Activated CD8-positive, alpha-beta memory T cell treated with anti-CD3 and anti-CD28 coated beads, Interleukin-2, amount 10 ng/mL, durations not matched to agents 7 days and 5 days (primary cell): Measurements from ENCODE around the gene MIPEP. TPM values are rescaled to one million over a fixed set of nuclear protein-coding genes. Genes with fewer than 3 reads are reported as not detected.

Experiments used
- ATAC-seq: fragments of 150-1000 bp; cut with Tn5 transposase; one replicate; pipeline ENCODE4 v1.10.0; 2021; ENCODE audit warnings: moderate library complexity
- CTCF ChIA-PET: fragments of 350-600 bp; sonication (Branson Sonifier 250); formaldehyde crosslinking; loops from one replicate; lab custom pipeline; 2021; ENCODE audit warnings: antibody characterized with exemption; lab: Charles Lee
- DNase-seq: peaks from one replicate; pipeline ENCODE4 v3.0.0-alpha.2; 2020
- H3K27ac Mint-ChIP-seq: one replicate; pipeline ENCODE4 v1.8.0; 2021; ENCODE audit warnings: mild to moderate bottlenecking, mixed read lengths
- H3K27me3 Mint-ChIP-seq: one replicate; pipeline ENCODE4 v1.8.0; 2021; ENCODE audit warnings: mixed read lengths
- H3K36me3 Mint-ChIP-seq: one replicate; pipeline ENCODE4 v1.8.0; 2021; ENCODE audit warnings: mild to moderate bottlenecking, mixed read lengths
- H3K4me1 Mint-ChIP-seq: one replicate; pipeline ENCODE4 v1.8.0; 2021; ENCODE audit warnings: mixed read lengths
- H3K4me3 Mint-ChIP-seq: one replicate; pipeline ENCODE4 v1.8.0; 2021; ENCODE audit warnings: mild to moderate bottlenecking, moderate library complexity, mixed read lengths
- H3K9me3 Mint-ChIP-seq: one replicate; pipeline ENCODE4 v1.8.0; 2022; ENCODE audit warnings: low read depth, mixed read lengths
- total RNA-seq, 2 experiments: library from RNA; stranded (reverse); gene quantifications; one replicate each; pipeline ENCODE4 v1.2.3, GENCODE V29; 2021

Gene MIPEP
- total RNA-seq, result 10 to 100 TPM; 10.5 to 11.4 TPM

- Mint-ChIP-seq H3K36me3 (peaks cover 3% of the 10 kb centered on the region), H3K4me3 (peak within 1 kb of the TSS; percentile 82), H3K4me1 (peaks cover 23% of the 10 kb centered on the region), H3K27ac (peak within 1 kb of the TSS; percentile 78), H3K9me3 (no peaks in the 10 kb centered on the region), H3K27me3 (no peaks in the 10 kb centered on the region)
- DNase-seq (peak; percentile 93), ATAC-seq (peak; percentile 94)
- CTCF ChIA-PET, result interaction anchor here (0.9 to 1.6 kb wide), 11 partner anchors 11 to 423 kb away, joined by 3 to 7 read pairs (median 3); no protein-coding TSS in a partner anchor
Measured at GRCh38 chr13:23888658-23889614, at the start of gene MIPEP. TSS of gene MIPEP (minus strand) at chr13:23889400. CDS start at chr13:23889320, 80 bp downstream.

- H3K9me3 Mint-ChIP-seq, result no peaks in the 10 kb centered on the region
- CTCF ChIA-PET, result no interaction called here
- H3K27ac Mint-ChIP-seq, result no peak overlapping the region
- H3K36me3 Mint-ChIP-seq, result no peaks in the 10 kb centered on the region
- no peak for ATAC-seq
- no peak for DNase-seq
- no peak overlapping the region for H3K4me3 Mint-ChIP-seq
- peaks cover 67% of the 10 kb centered on the region for H3K27me3 Mint-ChIP-seq
- H3K4me1 Mint-ChIP-seq, result no peaks in the 10 kb centered on the region
Measured at GRCh38 chr13:23934520-23934919, 45.3 kb upstream of the MIPEP start.

- DNase-seq (no peak), ATAC-seq (no peak)
- H3K27ac Mint-ChIP-seq, result no peak overlapping the region
- H3K36me3 Mint-ChIP-seq, result no peaks in the 10 kb centered on the region
- H3K27me3 Mint-ChIP-seq, result peaks cover 54% of the 10 kb centered on the region
- H3K9me3 Mint-ChIP-seq, result no peaks in the 10 kb centered on the region
- CTCF ChIA-PET, result interaction anchor here (1.5 kb wide), 1 partner anchor 32 kb away, joined by 4 read pairs; no protein-coding TSS in a partner anchor
- H3K4me3 Mint-ChIP-seq, result no peak overlapping the region
- no peaks in the 10 kb centered on the region for H3K4me1 Mint-ChIP-seq
Measured at GRCh38 chr13:23928985-23929384, 39.8 kb upstream of the MIPEP start.

- Mint-ChIP-seq H3K4me3 (no peak overlapping the region), H3K27ac (no peak overlapping the region), H3K27me3 (peaks cover 51% of the 10 kb centered on the region), H3K4me1 (no peaks in the 10 kb centered on the region), H3K9me3 (no peaks in the 10 kb centered on the region), H3K36me3 (no peaks in the 10 kb centered on the region)
- ATAC-seq, result no peak
- CTCF ChIA-PET, result interaction anchor here (1.2 to 5.2 kb wide), 3 partner anchors 38 to 296 kb away, joined by 3 to 25 read pairs (median 15); no protein-coding TSS in a partner anchor
- no peak for DNase-seq
Measured at GRCh38 chr13:23923031-23923430, 33.8 kb upstream of the MIPEP start.

GRCh38 chr13:23922005-23922932, 33.1 kb upstream of the MIPEP start:
- ATAC-seq, result no peak
- H3K27ac Mint-ChIP-seq, result no peak overlapping the region
- H3K27me3 Mint-ChIP-seq, result peaks cover 56% of the 10 kb centered on the region
- H3K4me1 Mint-ChIP-seq, result no peaks in the 10 kb centered on the region
- H3K36me3 Mint-ChIP-seq, result no peaks in the 10 kb centered on the region
- no peak overlapping the region for H3K4me3 Mint-ChIP-seq
- CTCF ChIA-PET, result interaction anchor here (0.6 to 5.2 kb wide), 12 partner anchors 8 to 306 kb away, joined by 3 to 25 read pairs (median 3); no protein-coding TSS in a partner anchor
- no peaks in the 10 kb centered on the region for H3K9me3 Mint-ChIP-seq
- no peak for DNase-seq

GRCh38 chr13:23921451-23921888, 32.3 kb upstream of the MIPEP start:
- Mint-ChIP-seq H3K27ac (no peak overlapping the region), H3K4me3 (no peak overlapping the region), H3K9me3 (no peaks in the 10 kb centered on the region), H3K27me3 (peaks cover 59% of the 10 kb centered on the region), H3K36me3 (no peaks in the 10 kb centered on the region), H3K4me1 (no peaks in the 10 kb centered on the region)
- CTCF ChIA-PET, result interaction anchor here (0.6 to 5.2 kb wide), 12 partner anchors 8 to 306 kb away, joined by 3 to 25 read pairs (median 3); no protein-coding TSS in a partner anchor
- ATAC-seq (no peak), DNase-seq (no peak)

- Mint-ChIP-seq H3K36me3 (no peaks in the 10 kb centered on the region), H3K4me3 (no peak overlapping the region), H3K27me3 (peaks cover 69% of the 10 kb centered on the region), H3K27ac (no peak overlapping the region), H3K4me1 (no peaks in the 10 kb centered on the region), H3K9me3 (no peaks in the 10 kb centered on the region)
- DNase-seq (no peak), ATAC-seq (no peak)
- CTCF ChIA-PET, result interaction anchor here (1.0 to 5.2 kb wide), 3 partner anchors 30 to 315 kb away, joined by 4 to 25 read pairs (median 4); partner anchors contain the start of gene MIPEP
Measured at GRCh38 chr13:23919006-23919405, 29.8 kb upstream of the MIPEP start.

GRCh38 chr13:23918208-23918607, 29.0 kb upstream of the MIPEP start:
- CTCF ChIA-PET, result interaction anchor here (1.2 to 5.2 kb wide), 2 partner anchors 43 to 46 kb away, joined by 3 to 25 read pairs; no protein-coding TSS in a partner anchor
- no peak for ATAC-seq
- Mint-ChIP-seq H3K9me3 (no peaks in the 10 kb centered on the region), H3K27me3 (peaks cover 74% of the 10 kb centered on the region), H3K27ac (no peak overlapping the region), H3K4me1 (no peaks in the 10 kb centered on the region), H3K4me3 (no peak overlapping the region), H3K36me3 (no peaks in the 10 kb centered on the region)
- no peak for DNase-seq

- ATAC-seq (no peak), DNase-seq (no peak)
- H3K27me3 Mint-ChIP-seq, result peaks cover 80% of the 10 kb centered on the region
- no peaks in the 10 kb centered on the region for H3K9me3 Mint-ChIP-seq
- CTCF ChIA-PET, result no interaction called here
- no peaks in the 10 kb centered on the region for H3K36me3 Mint-ChIP-seq
- no peak overlapping the region for H3K4me3 Mint-ChIP-seq
- H3K4me1 Mint-ChIP-seq, result peaks cover 7% of the 10 kb centered on the region
- H3K27ac Mint-ChIP-seq, result no peak overlapping the region
Measured at GRCh38 chr13:23915308-23915707, 26.1 kb upstream of the MIPEP start.

- Mint-ChIP-seq H3K9me3 (no peaks in the 10 kb centered on the region), H3K27me3 (peaks cover 63% of the 10 kb centered on the region), H3K36me3 (no peaks in the 10 kb centered on the region), H3K4me1 (peaks cover 7% of the 10 kb centered on the region), H3K27ac (no peak overlapping the region), H3K4me3 (no peak overlapping the region)
- CTCF ChIA-PET, result no interaction called here
- DNase-seq (no peak), ATAC-seq (no peak)
Measured at GRCh38 chr13:23912469-23912868, 23.3 kb upstream of the MIPEP start.

GRCh38 chr13:23909606-23910005, 20.4 kb upstream of the MIPEP start:
- no peak for DNase-seq
- peaks cover 8% of the 10 kb centered on the region for H3K4me1 Mint-ChIP-seq
- no peaks in the 10 kb centered on the region for H3K9me3 Mint-ChIP-seq
- peaks cover 44% of the 10 kb centered on the region for H3K27me3 Mint-ChIP-seq
- H3K27ac Mint-ChIP-seq, result no peak overlapping the region
- H3K36me3 Mint-ChIP-seq, result no peaks in the 10 kb centered on the region
- CTCF ChIA-PET, result no interaction called here
- ATAC-seq, result no peak
- no peak overlapping the region for H3K4me3 Mint-ChIP-seq

GRCh38 chr13:23905766-23906165, 16.6 kb upstream of the MIPEP start:
- H3K9me3 Mint-ChIP-seq, result no peaks in the 10 kb centered on the region

GRCh38 chr13:23903906-23904280, 14.7 kb upstream of the MIPEP start:
- H3K27me3 Mint-ChIP-seq, result peaks cover 47% of the 10 kb centered on the region
- no peak for ATAC-seq
- H3K9me3 Mint-ChIP-seq, result no peaks in the 10 kb centered on the region
- H3K36me3 Mint-ChIP-seq, result no peaks in the 10 kb centered on the region
- CTCF ChIA-PET, result interaction anchor here (1.1 to 1.5 kb wide), 2 partner anchors 13 to 325 kb away, joined by 3 read pairs; no protein-coding TSS in a partner anchor
- no peak overlapping the region for H3K4me3 Mint-ChIP-seq
- peaks cover 15% of the 10 kb centered on the region for H3K4me1 Mint-ChIP-seq
- no peak overlapping the region for H3K27ac Mint-ChIP-seq
- no peak for DNase-seq

More at GRCh38 chr13:23905766-23906165, 16.6 kb upstream of the MIPEP start:
- no peak overlapping the region for H3K27ac Mint-ChIP-seq
- H3K4me1 Mint-ChIP-seq, result peaks cover 5% of the 10 kb centered on the region
- H3K36me3 Mint-ChIP-seq, result no peaks in the 10 kb centered on the region
- peaks cover 53% of the 10 kb centered on the region for H3K27me3 Mint-ChIP-seq
- no peak for DNase-seq
- CTCF ChIA-PET, result no interaction called here
- no peak overlapping the region for H3K4me3 Mint-ChIP-seq
- ATAC-seq, result no peak
